Gastrocnemius medialis (tissue), 4 donors: ENCODE results near the gene FEM1B.

Experiments used
- CTCF ChIP-seq, 5 experiments: fragments of 450-650 bp in 3 of 5; fragments of 200-600 bp in 2 of 5; sonication (generic) in 2 of 5; IDR thresholded peaks in 4 of 5; conservative IDR thresholded peaks in 1 of 5; 1 replicate in 4 of 5; 2 replicates in 1 of 5; pipeline ENCODE4 v1.5.1; 2016 to 2019; ENCODE audit warnings: antibody characterized with exemption in 5 of 5, mild to moderate bottlenecking in 3 of 5, moderate library complexity in 3 of 5
- POLR2A ChIP-seq, 2 donors: fragments of 450-650 bp; IDR thresholded peaks; one replicate each; pipeline ENCODE4 v1.6.1; 2017; ENCODE audit warnings: antibody characterized with exemption in 2 of 2, mild to moderate bottlenecking in 2 of 2, moderate library complexity in 2 of 2

DNA sequence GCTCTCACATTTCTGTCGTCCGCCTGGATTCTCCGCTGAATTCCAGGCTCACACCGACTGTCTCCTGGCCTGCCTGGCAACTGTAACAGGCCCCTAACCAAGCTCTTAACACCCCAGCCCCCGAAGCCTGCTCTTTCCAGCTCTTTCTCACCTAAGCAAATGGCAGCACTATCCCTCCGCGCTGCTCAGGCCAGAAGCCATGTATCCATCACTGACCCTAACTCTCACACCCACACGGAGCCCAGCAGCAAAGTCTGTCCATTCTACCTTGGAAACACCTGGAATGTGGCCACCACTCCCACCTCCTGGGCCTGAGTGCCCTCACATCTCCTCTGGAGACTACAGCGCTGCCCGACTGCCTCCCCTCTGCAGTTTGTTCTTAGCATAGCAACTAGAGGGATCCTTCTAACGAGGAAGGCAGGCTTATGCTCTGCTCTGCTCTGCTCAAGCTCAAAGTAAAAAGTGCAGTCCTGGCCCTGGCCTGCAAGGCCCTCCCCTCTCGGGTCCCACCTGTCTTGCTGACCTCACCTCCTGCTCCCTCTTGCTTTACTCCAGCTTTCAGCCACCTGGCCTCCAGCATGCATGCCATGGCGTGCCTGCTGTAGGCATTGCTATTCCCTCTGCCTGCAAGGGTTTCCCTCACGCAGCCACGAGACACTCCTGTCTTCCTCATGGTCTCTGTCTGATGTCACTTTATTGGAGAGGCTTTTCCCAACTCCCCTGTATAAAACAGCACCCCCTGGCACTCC, 27.2 kb downstream of the FEM1B start:
- no peak for TF ChIP-seq CTCF (IDR thresholded peaks at IDR 0.05 in 4 of 5, conservative IDR thresholded peaks at IDR 0.05 in 1 of 5)
- TF ChIP-seq POLR2A (IDR thresholded peaks at IDR 0.05), result no peak
